Measurements from ENCODE around the gene FZD1. TPM values are rescaled to one million over a fixed set of nuclear protein-coding genes. Genes with fewer than 3 reads are reported as not detected.
"Not testable (repeated sequence)": the region's sequence is repeated elsewhere in the genome, so short reads cannot be mapped to it uniquely, and the experiment has no call there.

Gene FZD1
- total and polyA plus RNA-seq, 2 donors, result 18.7 to 25.1 TPM

GRCh38 chr7:91295576-91295975 is 31.3 kb downstream of the FZD1 start:
- 94% methylated on average over 3 of the region's 3 CpGs for WGBS
- Histone ChIP-seq H3K4me1 (ENCODE audit: insufficient read depth) (no peaks in the 10 kb centered on the region), H3K27ac (ENCODE audit: low read depth) (no peak overlapping the region)

DNA sequence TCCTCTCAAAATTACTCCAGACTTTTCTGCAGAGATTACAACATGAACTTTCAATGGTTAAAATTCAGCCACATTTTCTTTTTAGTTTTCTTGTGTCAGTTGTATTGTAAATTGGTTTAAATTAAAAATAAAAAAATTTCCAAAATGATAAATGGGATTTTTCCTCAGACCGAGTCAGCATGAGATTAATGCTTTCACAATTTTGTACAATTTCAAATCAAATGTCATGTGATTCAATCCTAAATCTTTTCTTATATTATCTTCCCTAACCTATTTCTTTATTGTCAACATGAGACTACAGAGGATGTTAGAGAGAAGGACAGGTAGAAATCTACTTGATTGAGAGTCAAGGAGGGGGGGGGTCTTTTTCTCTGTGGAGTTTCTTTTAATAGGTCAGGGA is 33.7 kb downstream of the FZD1 start:
- no peaks in the 10 kb centered on the region for H3K4me1 ChIP-seq (ENCODE audit: insufficient read depth)
- H3K27ac ChIP-seq (ENCODE audit: low read depth), result no peak overlapping the region
- H3K4me3 ChIP-seq (ENCODE audit: low read depth, low read length), result no peak overlapping the region
- no peak for DNase-seq (ENCODE audit: extremely low spot score)
- no peaks in the 10 kb centered on the region for H3K36me3 ChIP-seq (ENCODE audit: insufficient read depth)
- WGBS, result 91% methylated on average over 1 of the region's 1 CpG

More at GRCh38 chr7:91295576-91295975, 31.3 kb downstream of the FZD1 start:
- H3K36me3 ChIP-seq (ENCODE audit: insufficient read depth), result no peaks in the 10 kb centered on the region
- no peak overlapping the region for H3K4me3 ChIP-seq (ENCODE audit: low read depth, low read length)
- DNase-seq (ENCODE audit: extremely low spot score), result no peak

- H3K4me3 ChIP-seq (ENCODE audit: low read depth, low read length), result no peak overlapping the region
- no peak for DNase-seq (ENCODE audit: extremely low spot score)
- H3K4me1 ChIP-seq (ENCODE audit: insufficient read depth), result no peaks in the 10 kb centered on the region
- H3K36me3 ChIP-seq (ENCODE audit: insufficient read depth), result no peaks in the 10 kb centered on the region
- 89% methylated on average over 6 of the region's 6 CpGs for WGBS
- no peak overlapping the region for H3K27ac ChIP-seq (ENCODE audit: low read depth)
Observed at GRCh38 chr7:91299952-91300775, 35.9 kb downstream of the FZD1 start.

- DNase-seq (ENCODE audit: extremely low spot score), result no peak
- H3K4me3 ChIP-seq (ENCODE audit: low read depth, low read length), result no peak overlapping the region
- no peaks in the 10 kb centered on the region for H3K36me3 ChIP-seq (ENCODE audit: insufficient read depth)
- H3K27ac ChIP-seq (ENCODE audit: low read depth), result no peak overlapping the region
- 70% methylated on average over 2 of the region's 2 CpGs for WGBS
- no peaks in the 10 kb centered on the region for H3K4me1 ChIP-seq (ENCODE audit: insufficient read depth)
Observed at GRCh38 chr7:91302794-91303193, 38.6 kb downstream of the FZD1 start.

GRCh38 chr7:91306266-91306665 is 42.0 kb downstream of the FZD1 start:
- Histone ChIP-seq H3K36me3 (ENCODE audit: insufficient read depth) (no peaks in the 10 kb centered on the region), H3K27ac (ENCODE audit: low read depth) (no peak overlapping the region), H3K4me3 (ENCODE audit: low read depth, low read length) (no peak overlapping the region), H3K4me1 (ENCODE audit: insufficient read depth) (no peaks in the 10 kb centered on the region)
- no peak for DNase-seq (ENCODE audit: extremely low spot score)
- WGBS, result 91% methylated on average over 2 of the region's 2 CpGs

DNA sequence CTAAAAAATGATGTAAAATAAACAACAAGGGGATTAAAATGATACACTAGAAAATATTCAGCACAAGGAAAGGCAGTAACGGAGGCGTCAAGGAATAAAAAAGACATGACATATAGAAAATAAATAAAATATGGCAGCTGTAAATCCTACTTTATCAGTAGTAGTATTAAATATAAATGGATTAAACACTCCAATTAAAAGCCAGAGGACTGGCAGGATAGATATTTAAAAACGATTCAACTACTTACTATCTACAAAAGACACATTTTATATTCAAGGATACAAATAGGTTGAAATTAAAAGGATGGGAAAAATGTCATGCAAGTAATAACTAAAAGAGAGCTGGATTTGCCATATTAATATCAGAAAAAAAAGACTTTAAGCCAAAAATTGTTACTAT is 43.2 kb downstream of the FZD1 start:
- Histone ChIP-seq H3K4me1 (ENCODE audit: insufficient read depth) (no peaks in the 10 kb centered on the region), H3K36me3 (ENCODE audit: insufficient read depth) (no peaks in the 10 kb centered on the region), H3K4me3 (ENCODE audit: low read depth, low read length) (no peak overlapping the region), H3K27ac (ENCODE audit: low read depth) (no peak overlapping the region)
- DNase-seq (ENCODE audit: extremely low spot score), result no peak
- WGBS, result 95% methylated on average over 3 of the region's 3 CpGs

- not testable (repeated sequence) for DNase-seq (ENCODE audit: extremely low spot score); H3K27ac ChIP-seq (ENCODE audit: low read depth); H3K4me3 ChIP-seq (ENCODE audit: low read depth, low read length); H3K4me1 ChIP-seq (ENCODE audit: insufficient read depth); H3K36me3 ChIP-seq (ENCODE audit: insufficient read depth)
- 82% methylated on average over 3 of the region's 3 CpGs for WGBS
Observed at GRCh38 chr7:91308191-91308590, 44.0 kb downstream of the FZD1 start.

DNA sequence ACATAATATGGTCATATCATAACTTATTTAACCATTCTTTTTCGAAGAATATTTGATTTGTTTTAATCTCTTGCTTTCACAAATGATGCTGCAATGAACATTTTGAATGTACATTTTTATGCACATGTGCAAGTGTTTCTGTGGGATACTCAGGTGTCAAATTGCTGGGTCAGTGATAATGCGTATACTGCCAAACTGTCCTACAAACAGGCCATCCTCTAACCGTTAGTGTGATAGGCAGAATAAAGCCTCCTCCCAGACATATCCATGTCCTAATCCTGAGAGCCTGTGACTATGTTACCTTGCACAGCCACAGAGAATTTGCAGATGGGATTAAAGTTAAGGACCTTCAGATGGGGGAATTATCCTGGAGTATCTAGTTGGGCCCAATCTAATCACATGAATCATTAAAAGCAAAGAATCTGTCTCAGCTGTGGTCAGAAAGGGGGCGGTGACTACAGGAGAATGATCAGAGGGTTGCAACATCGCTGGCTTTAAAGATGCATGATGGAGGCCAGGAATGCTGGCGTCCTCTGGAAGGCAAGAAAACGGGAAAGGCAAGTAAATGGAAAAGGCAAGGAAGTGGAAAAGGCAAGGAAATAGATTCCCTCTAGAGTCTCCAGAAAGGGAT is 46.7 kb downstream of the FZD1 start:
- H3K36me3 ChIP-seq (ENCODE audit: insufficient read depth), result no peaks in the 10 kb centered on the region
- peak overlapping the region; percentile 52 for H3K27ac ChIP-seq (ENCODE audit: low read depth)
- H3K4me3 ChIP-seq (ENCODE audit: low read depth, low read length), result no peak overlapping the region
- H3K4me1 ChIP-seq (ENCODE audit: insufficient read depth), result no peaks in the 10 kb centered on the region
- 65% methylated on average over 7 of the region's 7 CpGs for WGBS
- DNase-seq (ENCODE audit: extremely low spot score), result no peak

DNA sequence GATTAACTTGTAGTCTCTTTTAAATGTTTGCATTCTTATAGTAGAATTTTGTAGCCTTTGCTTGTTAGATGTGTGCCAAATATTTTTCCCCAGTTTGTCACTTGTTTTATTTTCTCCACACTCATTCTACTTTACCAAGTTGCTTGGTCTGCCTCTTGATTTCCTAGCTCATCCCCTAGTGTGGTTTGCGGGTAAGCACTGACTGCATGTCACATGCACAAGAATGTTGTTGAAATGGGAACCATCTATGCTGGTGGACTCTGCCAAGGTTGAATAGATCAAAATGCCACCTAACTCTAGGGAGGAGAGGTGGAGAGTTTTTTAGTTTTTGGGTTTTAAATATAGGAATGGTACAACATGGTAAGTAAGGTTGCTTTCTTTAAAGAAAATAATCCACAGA is 47.6 kb downstream of the FZD1 start:
- Histone ChIP-seq H3K36me3 (ENCODE audit: insufficient read depth) (no peaks in the 10 kb centered on the region), H3K4me1 (ENCODE audit: insufficient read depth) (no peaks in the 10 kb centered on the region), H3K27ac (ENCODE audit: low read depth) (no peak overlapping the region), H3K4me3 (ENCODE audit: low read depth, low read length) (no peak overlapping the region)
- WGBS, result 73% methylated on average over 1 of the region's 1 CpG
- DNase-seq (ENCODE audit: extremely low spot score), result no peak

- no peak for DNase-seq (ENCODE audit: extremely low spot score)
- no peak overlapping the region for H3K4me3 ChIP-seq (ENCODE audit: low read depth, low read length)
- 85% methylated on average over 5 of the region's 5 CpGs for WGBS
- no peaks in the 10 kb centered on the region for H3K36me3 ChIP-seq (ENCODE audit: insufficient read depth)
- H3K4me1 ChIP-seq (ENCODE audit: insufficient read depth), result no peaks in the 10 kb centered on the region
- H3K27ac ChIP-seq (ENCODE audit: low read depth), result no peak overlapping the region
Observed at GRCh38 chr7:91313113-91313512, 48.9 kb downstream of the FZD1 start.

- 88% methylated on average over 3 of the region's 3 CpGs for WGBS
- no peak for DNase-seq (ENCODE audit: extremely low spot score)
- Histone ChIP-seq H3K4me1 (ENCODE audit: insufficient read depth) (no peaks in the 10 kb centered on the region), H3K27ac (ENCODE audit: low read depth) (no peak overlapping the region), H3K4me3 (ENCODE audit: low read depth, low read length) (no peak overlapping the region), H3K36me3 (ENCODE audit: insufficient read depth) (no peaks in the 10 kb centered on the region)
Observed at GRCh38 chr7:91314591-91315323, 50.5 kb downstream of the FZD1 start.

DNA sequence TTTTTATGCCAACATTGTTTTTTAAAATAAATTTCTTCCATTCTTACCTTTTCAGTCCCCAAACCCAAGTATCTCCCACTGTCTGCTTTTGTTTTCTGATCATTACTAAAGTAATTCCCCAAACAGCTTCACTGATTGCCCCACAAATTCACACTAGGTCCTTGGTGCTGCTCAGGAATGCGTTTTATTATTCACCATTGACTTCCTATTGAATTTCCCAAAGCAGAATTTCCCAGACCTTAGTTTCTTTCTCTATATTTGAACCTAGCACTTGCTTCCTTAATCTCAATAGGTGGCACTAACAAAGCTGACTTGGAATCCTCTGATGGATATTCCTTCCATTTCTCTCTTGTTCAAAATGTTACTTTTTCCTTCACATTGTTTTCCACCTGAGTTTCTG is 52.2 kb downstream of the FZD1 start:
- 90% methylated on average over 1 of the region's 1 CpG for WGBS
- H3K4me3 ChIP-seq (ENCODE audit: low read depth, low read length), result no peak overlapping the region
- DNase-seq (ENCODE audit: extremely low spot score), result no peak
- no peak overlapping the region for H3K27ac ChIP-seq (ENCODE audit: low read depth)
- no peaks in the 10 kb centered on the region for H3K36me3 ChIP-seq (ENCODE audit: insufficient read depth)
- H3K4me1 ChIP-seq (ENCODE audit: insufficient read depth), result no peaks in the 10 kb centered on the region

- 78% methylated on average over 4 of the region's 4 CpGs for WGBS
- DNase-seq (ENCODE audit: extremely low spot score), result no peak
- H3K4me3 ChIP-seq (ENCODE audit: low read depth, low read length), result no peak overlapping the region
- H3K27ac ChIP-seq (ENCODE audit: low read depth), result no peak overlapping the region
- no peaks in the 10 kb centered on the region for H3K36me3 ChIP-seq (ENCODE audit: insufficient read depth)
- no peaks in the 10 kb centered on the region for H3K4me1 ChIP-seq (ENCODE audit: insufficient read depth)
Observed at GRCh38 chr7:91319351-91319750, 55.1 kb downstream of the FZD1 start.

Data from urinary bladder (tissue), 4 donors.